NCI-H2029 treated with DMSO at 0.1 percent for 48 hours (cell line): ENCODE measurements around the gene HNRNPA1.
"Not testable (repeated sequence)": the region's sequence is repeated elsewhere in the genome, so short reads cannot be mapped to it uniquely, and the experiment has no call there.

Experiments
- DNase-seq: peaks from one replicate; lab custom pipeline; 2025; lab: John Stamatoyannopoulos, UW

The HNRNPA1 gene

DNA sequence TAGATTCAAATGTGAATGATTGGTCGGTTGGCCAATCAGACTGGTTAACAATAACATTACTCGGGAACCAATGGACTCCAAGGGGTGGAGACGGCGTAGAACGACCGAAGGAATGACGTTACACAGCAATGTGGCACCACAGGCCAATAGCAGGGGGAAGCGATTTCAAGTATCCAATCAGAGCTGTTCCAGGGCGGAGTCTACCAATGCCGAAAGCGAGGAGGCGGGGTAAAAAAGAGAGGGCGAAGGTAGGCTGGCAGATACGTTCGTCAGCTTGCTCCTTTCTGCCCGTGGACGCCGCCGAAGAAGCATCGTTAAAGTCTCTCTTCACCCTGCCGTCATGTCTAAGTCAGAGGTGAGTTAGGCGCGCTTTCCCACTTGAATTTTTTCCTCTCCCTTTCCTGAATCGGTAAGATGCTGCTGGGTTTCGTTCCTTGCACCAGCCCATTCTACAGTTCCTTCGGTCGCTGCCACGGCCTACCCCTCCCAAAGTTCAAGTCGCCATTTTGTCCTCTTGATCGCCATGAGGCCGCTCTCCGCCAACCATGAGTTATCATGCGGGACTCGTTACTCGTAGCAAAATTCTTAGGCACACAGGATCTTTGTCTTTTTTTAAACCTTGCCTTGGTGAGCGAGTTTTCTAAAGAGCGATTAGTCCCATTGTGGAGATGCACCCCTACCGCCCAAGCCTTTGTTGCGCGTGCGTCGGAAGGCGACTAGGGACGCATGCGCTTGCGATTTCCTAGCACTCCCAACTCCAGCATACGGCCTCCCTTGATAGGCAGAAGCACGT, at the start of gene HNRNPA1:
Gene HNRNPA1, plus strand, starts transcription at position 259 of the 793 bp plus-strand sequence. Its CDS starts 82 bp downstream, at position 341.
- DNase-seq = peak; percentile 98

DNA sequence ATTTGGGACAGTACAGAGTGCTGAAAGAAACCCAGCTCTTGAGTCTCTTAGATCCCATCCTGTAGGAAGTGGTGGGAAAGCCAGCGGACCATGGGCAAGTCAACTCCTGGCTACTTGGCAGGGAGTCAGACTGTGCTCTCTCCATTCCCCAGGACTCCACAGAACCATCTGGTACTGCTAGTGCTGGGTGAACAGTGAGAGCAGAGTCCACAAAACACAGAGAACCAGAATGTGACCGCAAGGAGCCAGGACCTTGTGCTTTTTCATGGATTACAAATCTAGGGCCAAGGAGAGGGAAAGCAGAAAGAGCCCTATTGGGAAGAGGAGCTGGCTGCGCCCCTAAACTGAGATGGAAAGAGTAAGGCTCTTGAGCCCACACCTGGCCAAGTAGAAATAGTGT, 49.3 kb upstream of the HNRNPA1 start:
- not testable (repeated sequence) for DNase-seq

DNA sequence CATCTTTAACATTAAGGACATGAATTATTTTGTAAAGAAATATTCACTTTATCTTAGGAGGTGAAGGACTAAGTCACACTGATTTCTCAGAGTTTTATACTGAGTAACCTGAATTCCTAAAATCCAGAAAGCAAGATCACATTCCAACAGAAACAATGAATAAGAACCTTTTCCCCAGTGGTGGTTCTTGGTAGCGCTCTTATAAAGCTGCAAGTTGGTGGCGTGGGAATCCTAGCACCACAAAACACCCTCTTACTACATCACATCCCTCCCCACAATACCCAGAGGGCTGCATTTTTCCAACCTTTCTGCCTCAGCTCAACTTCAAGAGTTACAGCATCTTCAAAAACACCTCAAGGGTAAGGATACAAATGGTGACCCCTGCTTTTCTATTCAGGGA, 47.7 kb upstream of the HNRNPA1 start:
- no peak for DNase-seq

DNA sequence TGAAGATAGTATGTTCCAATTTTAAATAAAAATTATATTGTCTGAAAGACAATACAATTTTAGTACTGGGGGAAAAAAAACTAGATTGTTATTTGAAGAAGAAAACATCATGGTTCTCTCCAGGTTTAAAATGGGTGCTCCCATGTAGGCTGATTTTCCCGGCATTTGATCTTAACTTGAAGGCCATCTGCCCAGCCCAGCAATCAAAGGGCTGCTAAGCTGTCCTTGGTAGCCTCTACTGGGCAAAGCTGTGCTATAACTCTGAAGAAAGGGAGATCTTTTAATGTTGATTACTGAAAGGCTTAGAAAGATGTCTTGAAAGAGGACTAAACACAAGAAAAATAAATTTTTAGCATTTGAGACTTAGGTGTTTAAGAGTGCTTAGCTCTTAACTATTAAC, 42.0 kb upstream of the HNRNPA1 start:
- no peak for DNase-seq

DNA sequence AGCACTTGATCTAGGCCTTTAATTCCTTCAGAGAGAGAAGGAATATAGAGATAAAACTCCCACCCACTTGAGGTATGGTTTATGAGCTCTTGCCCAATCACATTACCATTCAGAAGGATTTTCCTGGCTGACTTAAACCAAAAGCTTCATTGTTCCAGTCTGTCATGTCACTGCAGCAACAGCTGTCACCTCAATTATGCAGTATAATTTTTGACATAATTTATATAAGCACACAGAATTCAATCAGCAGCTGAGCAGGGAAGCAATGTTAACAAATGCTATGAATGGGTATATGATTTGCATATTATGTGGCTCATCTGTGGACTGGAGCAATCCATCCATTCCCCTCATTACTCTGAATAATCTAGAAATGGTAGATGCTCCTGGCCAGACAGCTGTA, 40.9 kb upstream of the HNRNPA1 start:
- no peak for DNase-seq

DNA sequence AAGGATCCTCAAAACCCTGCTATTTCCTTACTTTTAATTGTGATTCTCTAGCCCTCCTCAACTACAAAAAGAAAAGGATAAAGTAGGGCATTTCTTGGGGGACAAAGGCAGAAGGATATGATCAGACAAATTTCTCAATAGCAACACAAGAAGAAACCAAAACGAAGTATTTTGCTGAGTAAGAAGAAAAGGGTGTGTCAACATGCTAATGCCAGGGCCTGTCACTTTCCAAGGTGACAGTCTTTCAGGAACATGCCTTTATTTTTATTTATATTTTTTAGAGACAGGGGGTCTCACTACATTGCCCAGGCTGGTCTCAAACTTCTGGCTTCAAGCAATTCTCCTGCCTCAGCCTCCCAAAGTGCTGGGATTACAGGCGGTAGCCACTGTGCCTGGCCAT, 40.4 kb upstream of the HNRNPA1 start:
- DNase-seq = no peak

DNA sequence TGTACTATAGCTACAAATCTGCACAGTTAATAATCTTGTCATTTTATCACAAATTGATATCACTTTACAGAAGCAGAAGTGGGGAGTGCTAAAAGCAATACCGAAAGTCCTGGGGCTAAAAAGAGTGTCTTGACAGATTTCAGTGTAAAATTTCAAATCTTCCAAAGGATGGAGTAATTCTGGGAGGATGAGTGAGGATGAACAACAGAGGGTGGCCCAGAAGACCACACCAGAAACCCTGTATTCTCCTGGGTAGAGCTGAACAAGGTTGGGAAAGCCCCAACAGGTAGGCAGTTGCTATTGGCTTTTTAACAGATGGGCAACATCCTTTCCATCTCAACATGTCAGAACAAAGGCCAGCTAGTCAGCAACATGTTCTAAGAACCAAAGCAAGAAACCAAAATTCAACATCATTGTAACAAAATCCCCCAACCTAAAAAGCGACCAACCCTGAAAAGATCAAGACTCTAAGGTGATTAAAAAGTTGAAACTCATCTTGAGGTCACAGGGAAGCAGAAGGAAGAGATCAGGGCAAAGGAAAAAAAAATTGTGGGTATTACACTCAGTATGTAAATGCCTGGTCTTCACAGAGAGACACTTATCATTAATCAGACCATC, 39.4 kb upstream of the HNRNPA1 start:
- DNase-seq = no peak

DNA sequence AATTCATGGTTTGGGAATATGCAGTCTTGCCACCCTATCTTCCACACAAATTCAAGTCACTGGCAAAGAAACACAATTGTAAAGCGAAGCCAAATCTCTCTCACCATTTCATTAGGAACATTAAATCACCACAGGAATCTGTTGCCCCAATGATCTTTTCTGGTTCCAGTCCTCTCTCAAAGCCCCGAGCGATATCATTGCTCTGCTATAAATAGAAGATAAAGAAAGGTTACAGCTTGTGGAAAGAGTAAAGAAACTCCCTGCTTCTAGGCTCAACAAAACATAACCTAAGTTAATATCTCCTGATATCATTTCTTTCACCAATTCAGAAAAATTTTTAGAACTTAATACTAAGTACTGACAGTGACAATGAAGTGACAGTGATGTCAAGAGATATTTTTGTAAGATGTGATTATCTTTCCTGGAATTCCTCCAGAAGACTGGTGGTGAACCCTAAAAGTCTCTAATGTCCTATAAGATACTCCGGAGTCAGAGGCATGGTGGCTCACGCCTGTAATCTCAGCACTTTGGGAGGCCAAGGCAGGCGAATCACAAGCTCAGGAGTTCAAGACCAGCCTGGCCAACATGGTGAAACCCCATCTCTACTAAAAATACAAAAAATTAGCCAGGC, 34.4 kb upstream of the HNRNPA1 start:
- no peak for DNase-seq

DNA sequence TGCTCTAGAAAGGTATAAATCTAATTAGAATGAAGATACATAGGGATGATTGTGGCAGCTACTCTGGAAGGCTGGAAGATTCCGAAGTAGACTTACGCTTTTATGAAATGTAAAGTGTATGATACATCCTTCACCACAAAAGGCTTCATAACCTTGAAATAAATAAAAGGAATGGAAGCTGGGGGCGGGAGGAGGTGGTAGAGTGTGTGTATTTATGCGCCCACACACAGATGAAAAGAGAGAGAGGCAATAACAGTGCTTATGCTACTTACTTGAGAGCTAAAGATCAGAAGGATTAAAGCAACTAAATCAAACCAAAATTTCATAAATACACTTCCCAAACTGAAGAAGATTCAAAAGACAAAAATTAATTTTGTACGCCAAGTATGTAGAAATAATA, 31.0 kb upstream of the HNRNPA1 start:
- DNase-seq = no peak

DNA sequence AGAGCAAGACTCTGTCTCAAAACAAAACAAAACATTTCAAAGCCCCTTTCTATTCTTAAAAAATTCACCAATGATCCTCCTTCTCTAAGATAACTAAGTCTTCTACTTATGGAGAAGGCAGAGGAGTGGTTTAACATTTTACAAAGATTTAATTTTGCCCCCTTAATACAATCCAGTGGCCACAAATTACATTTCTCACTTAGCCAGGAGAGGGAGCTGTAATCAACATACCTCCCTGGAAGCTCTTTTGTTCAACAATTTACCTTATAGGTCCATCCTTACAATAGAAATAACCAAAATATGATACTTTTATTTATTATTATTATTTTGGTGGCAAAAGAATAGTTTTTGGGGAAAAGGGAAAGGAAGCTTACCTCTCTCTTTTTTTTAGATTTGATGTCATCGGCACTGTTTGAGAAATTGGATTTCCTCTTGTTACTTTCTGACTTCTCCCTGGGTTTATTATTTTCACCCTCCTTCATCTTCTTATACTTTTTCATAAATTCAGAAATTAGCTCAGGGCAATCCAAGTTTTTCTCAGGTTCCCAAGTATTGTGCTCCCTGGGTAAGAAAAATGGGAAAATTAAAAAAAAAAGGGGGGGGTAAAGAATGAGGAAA, 28.8 kb upstream of the HNRNPA1 start:
- peak; percentile 32 for DNase-seq

DNA sequence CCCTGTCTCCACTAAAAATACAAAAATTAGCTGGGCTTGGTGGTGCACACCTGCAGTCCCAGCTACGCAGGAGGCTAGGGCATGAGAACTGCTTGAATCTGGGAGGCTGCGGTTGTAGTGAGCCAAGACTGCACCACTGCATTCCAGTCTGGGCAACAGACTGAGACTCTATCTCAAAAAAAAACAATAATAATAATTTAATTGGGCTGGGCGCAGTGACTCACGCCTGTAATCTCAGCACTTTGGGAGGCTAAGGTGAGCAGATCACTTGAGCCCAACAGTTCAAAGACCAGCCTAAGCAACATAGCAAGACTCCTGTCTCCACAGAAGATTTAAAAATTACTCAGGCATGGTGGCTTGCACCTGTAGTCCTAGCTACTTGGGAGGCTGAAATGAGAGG, 27.3 kb upstream of the HNRNPA1 start:
- no peak for DNase-seq

DNA sequence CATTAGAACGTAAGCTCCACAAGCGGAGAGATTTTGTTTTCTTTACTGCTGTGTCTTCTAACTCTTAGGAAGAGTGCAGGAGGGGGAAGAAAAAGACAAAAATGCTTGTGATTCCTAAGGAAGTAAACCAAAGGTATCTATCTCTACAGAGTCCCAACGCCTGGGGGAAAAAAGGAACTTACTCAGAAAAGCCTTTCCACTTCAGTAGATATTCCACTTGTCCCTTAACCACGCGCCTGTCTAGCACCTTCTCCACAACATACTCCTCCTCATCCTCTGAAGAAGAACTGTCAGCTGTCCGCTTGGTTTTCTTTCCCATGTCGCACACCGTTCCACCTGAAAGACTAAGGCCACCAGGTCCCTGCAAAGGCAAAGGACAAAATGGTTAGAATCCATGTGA, 23.2 kb upstream of the HNRNPA1 start:
- no peak for DNase-seq

DNA sequence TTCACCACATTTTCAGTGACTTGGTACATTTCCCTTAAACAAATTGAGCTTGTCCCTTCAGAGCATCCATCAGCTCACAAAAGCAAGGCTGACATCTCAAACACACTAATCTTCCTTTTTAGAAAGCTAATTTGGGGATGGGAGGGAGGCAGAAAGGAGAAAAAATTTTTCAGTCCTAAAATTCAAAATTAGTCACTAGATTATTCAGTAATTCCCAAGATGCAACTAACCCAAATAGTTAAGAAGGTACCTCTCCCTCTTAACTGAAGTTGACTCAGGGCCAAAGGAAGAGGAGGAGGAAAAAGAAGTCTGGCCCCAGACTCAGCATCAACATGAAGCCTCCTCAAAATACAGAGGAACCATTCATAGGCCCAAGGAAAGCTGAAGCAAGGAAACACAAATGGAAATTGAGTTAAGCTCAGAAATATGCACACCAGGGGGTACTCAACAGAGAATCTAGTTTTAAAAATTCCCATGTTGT, 22.3 kb upstream of the HNRNPA1 start:
- no peak for DNase-seq

DNA sequence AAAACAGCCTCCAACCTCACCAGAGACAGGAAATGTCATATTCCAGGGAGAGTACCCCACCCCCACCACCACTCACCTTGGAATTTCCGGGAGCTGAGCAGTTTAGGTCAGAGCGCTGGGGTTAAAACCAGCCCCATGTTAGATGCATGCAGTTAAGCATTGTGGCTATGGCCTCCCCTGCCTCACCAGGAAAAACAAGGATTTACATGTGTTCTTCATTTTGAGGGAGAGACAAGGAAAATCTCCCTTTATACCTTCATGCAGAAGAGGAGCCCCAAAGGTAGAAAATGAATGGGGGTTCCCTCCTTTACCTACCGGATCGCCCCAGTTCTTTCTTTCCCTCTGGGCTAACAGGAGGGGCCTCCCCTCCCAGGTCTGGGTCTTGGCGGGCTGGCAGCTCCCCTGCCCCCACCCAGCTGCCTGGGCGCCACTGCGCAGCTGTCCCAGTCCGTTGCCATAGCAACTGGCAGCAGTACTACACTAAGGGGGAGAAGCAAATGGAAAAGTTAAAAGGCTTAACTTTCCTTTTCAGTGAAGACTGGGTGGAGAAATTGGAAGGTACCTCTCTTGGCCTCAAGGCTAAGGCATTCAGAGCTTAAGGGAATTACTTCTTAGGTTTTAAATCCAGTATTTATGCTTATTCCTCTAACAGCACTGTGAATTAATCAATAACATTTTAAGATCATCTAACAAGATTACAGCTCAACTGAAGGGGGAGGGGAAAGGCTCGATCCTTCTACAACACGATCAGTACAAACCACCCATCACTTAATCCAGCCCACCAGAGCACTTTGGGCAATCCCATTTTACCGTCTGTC, 21.1 kb upstream of the HNRNPA1 start:
- peak; percentile 74 for DNase-seq

DNA sequence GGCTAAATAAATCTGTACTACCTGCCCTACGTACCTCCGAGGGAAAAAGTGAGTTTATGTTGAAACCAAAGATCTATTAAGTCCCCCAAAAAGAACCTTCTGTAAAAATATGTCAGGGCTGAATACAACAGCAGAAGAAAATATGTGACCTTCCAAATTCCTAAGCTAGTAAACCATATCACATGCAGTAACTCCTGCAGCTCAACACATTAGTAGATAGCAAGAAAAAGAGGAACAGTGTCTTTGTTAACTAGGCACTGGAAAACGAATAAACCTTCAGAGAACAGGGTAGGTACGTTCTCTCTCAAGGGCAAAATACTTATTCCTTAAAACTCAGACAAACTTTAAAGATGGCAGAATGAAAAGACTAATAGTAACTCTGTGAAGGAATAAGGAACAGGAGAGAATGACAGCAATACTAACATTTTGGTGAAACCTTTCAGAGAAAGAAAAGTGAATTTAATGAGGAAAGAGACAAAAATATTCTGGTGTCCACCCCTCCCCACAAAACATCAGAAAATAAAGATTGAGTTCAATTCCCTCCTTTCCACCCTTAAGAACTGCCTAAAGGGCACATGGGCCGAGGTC, 18.6 kb upstream of the HNRNPA1 start:
- DNase-seq = no peak

DNA sequence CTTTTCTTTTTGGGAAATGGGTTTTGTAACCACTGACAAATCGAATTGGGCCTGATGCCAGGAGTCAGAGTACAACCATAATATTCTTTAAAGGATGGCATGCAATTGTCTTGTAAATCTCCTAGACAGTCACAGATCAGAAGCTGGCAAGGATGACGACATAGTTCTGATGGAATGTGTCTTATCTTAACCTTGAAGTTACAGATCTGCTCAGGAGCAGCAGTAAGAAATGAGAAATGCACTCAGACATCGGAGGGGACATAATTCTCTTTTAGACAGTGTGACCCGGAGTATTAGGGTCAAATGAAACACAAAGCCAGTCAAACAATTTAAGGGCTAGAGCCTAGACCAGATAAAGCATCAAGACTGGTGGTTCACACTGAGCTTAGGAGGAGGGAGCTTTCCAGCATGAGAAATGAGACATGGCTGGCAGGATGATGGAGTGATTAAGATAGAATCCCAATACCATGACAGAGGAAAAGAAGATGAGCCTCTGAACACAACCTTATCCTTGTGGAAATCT, 18.1 kb upstream of the HNRNPA1 start:
- no peak for DNase-seq

DNA sequence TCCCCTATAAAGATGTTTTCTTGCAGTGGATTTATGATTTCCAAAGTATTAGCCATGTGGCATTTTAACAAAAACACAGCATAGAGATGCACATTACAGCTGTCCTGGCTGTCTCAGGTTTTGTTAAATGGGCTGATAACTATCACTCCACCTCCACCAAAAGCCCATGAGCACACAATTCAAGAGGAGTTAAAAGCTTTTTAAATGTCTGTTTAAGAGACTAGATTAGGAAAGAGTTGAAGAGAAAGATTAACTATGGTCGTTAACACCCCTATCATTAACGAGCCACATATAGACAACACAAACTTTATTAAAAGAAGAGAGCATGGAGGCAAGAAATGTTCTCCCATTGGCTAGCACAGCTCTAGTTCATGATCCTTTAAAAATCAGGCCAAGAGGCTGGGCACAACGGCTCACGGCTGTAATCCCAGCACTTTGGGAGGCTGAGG, 15.1 kb upstream of the HNRNPA1 start:
- no peak for DNase-seq

DNA sequence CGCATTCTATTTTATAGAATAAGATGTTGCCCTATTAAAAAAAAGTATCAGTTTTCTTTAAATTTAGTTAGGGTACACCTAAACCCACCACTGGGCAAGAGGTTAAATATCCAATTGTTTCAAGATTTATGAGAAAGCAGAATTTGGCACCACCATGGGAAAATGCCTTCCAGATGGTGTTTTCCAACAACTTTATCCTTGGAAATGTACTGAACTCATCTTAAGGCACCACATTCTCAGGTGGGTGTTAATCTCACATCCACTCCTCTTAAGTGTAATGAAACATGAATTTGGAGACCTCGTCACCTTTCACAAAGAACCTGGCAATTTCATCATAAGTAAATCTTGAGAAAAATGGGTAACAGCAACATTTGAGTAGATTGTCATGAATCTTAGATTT, 13.7 kb upstream of the HNRNPA1 start:
- DNase-seq = no peak

DNA sequence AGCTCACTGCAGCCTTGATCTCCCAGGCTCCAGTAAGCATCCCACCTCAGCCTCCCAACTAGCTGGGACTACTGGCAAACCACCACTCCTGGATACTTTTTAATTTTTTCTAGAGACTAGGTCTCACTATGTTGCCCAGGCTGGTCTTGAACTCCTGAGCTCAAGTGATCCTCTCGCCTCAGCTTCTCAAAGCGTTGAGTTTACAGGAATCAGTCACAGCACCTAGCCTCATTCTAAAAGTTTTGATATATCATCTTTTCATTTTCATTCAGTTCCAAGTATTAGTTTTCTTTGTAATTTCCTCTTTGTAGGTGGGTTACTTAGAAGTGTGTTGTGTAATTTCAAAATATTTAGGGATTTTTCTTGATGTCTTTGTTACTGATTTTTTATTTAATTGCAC, 10.2 kb upstream of the HNRNPA1 start:
- no peak for DNase-seq

DNA sequence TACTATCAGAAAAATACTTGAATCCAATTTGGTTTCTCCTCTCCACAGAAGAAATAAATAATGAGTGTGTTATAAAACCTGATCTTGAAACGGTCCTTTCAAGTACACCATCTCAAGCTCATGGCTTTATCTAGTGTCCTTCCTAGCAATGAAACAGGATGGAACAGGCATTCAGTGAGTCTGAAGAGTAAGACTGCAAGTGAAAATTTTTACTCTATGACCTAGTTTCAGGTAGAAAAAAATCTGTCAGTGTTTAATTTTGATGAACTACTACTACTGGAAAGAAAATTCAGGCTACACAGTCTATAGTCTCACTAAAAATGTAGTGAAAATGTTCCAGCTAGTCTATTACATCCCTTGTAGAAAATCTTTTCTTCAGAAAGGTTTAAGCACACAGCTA, 8.3 kb upstream of the HNRNPA1 start:
- DNase-seq = no peak

DNA sequence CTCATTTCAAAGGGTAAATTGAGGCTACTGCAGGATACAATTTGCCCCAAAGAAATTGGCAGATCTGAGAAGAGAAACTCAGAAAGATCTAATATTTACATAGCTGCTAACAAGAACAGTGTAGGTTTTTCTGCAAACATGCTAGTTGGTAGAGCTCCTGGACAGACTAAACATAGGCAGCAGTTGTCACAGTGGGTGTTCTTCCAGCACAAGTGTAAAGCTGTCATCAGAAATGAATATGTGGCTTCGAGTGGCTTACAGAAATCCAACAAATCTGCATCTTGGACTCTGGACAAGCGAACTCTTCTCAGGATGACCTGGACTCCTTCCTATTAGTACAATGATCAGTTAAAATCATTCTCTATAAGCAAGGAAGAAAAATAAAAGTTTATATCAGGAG, 6.5 kb upstream of the HNRNPA1 start:
- no peak for DNase-seq
